HepG2 (cell line): ENCODE measurements around the gene PNN. TPM values are rescaled to one million over a fixed set of nuclear protein-coding genes. Genes with fewer than 3 reads are reported as not detected.
"Not testable (repeated sequence)": the region's sequence is repeated elsewhere in the genome, so short reads cannot be mapped to it uniquely, and the experiment has no call there.

Experiments used
- GABPA ChIP-seq, 2 experiments: IDR thresholded peaks; 2 replicates each; pipeline ENCODE4 v1.6.1; 2011 to 2016; ENCODE audit warnings: low read depth in 2 of 2, low read length in 1 of 2, missing biosample characterization in 1 of 2, missing genetic modification characterization in 1 of 2
- IRF2 ChIP-seq: IDR thresholded peaks from 2 replicates; pipeline ENCODE4 v1.6.1; 2018; ENCODE audit warnings: missing genetic modification reagents, missing compliant biosample characterization
- KAT8 ChIP-seq: IDR thresholded peaks from 2 replicates; pipeline ENCODE4 v1.6.1; 2016; ENCODE audit warnings: missing genetic modification reagents, missing compliant biosample characterization
- MAZ ChIP-seq, 2 experiments: sonication (generic) in 1 of 2; formaldehyde crosslinking in 1 of 2; IDR thresholded peaks; 2 replicates each; pipeline versions ENCODE4 v1.5.0 to v1.6.1; 2012 to 2020; ENCODE audit warnings: low read depth in 2 of 2, mild to moderate bottlenecking in 2 of 2, borderline replicate concordance in 1 of 2, improper control_type of control experiment in 1 of 2, low read length in 1 of 2, missing genetic modification reagents in 1 of 2, moderate library complexity in 1 of 2
- MIXL1 ChIP-seq: IDR thresholded peaks from 2 replicates; pipeline ENCODE4 v1.6.1; 2016
- NFIC ChIP-seq: IDR thresholded peaks from 2 replicates; pipeline ENCODE4 v1.6.1; 2012; ENCODE audit warnings: mild to moderate bottlenecking, low read length, inconsistent platforms
- PPARG ChIP-seq: conservative IDR thresholded peaks from 2 replicates; pipeline ENCODE4 v1.6.1; 2016; ENCODE audit warnings: missing biosample characterization, missing genetic modification reagents
- ZNF292 ChIP-seq: sonication (generic); formaldehyde crosslinking; IDR thresholded peaks from 2 replicates; pipeline ENCODE4 v1.8.1; 2022; ENCODE audit warnings: mild to moderate bottlenecking, low read depth, missing genetic modification reagents, borderline replicate concordance
- ZNF563 ChIP-seq: sonication (generic); formaldehyde crosslinking; IDR thresholded peaks from 2 replicates; pipeline ENCODE4 v1.8.0; 2022; ENCODE audit warnings: mild to moderate bottlenecking, moderate library complexity, missing genetic modification reagents
- ZSCAN12 ChIP-seq: sonication (generic); formaldehyde crosslinking; IDR thresholded peaks from 2 replicates; pipeline ENCODE4 v1.9.0; 2021; ENCODE audit warnings: mild to moderate bottlenecking, missing genetic modification reagents
- polyA plus RNA-seq, 8 experiments: library from polyadenylated mRNA; depleted of rRNA in 3 of 8; stranded (reverse) in 7 of 8; unstranded in 1 of 8; fragments of >200 nt; fragmentation: Illumina TruSeq in 4 of 8; extraction: Trizol in 4 of 8; gene quantifications; 2 replicates each; pipeline versions ENCODE4 v1.2.1 to v1.2.3, GENCODE V29; 2011 to 2016; ENCODE audit warnings: low read depth in 4 of 8, missing spikeins in 1 of 8, mixed read lengths in 1 of 8; ENCODE audit not compliant: insufficient read depth in 1 of 8
- total RNA-seq, 5 experiments: library from RNA; depleted of rRNA; stranded (reverse); fragments of >200 nt; fragmentation: Illumina TruSeq; extraction: Trizol; gene quantifications; 2 replicates each; pipeline ENCODE4 v1.2.3, GENCODE V29; 2016; ENCODE audit warnings: low read depth in 1 of 5
- TF ChIP-seq, protein P1 (sequence below): sonication (generic); formaldehyde crosslinking; IDR thresholded peaks from 2 replicates; pipeline ENCODE4 v1.9.0; 2021; ENCODE audit warnings: mild to moderate bottlenecking, missing genetic modification reagents
- TF ChIP-seq, protein P2 (sequence below): IDR thresholded peaks from 2 replicates; pipeline ENCODE4 v1.4.0; 2020; ENCODE audit warnings: mild to moderate bottlenecking, missing genetic modification reagents
- TF ChIP-seq, protein P3 (sequence below): sonication (generic); formaldehyde crosslinking; IDR thresholded peaks from 2 replicates; pipeline ENCODE4 v1.4.0; 2020; ENCODE audit warnings: missing genetic modification reagents, borderline replicate concordance
- TF ChIP-seq, protein P4 (sequence below): sonication (generic); formaldehyde crosslinking; IDR thresholded peaks from 2 replicates; pipeline ENCODE4 v1.4.0; 2020; ENCODE audit warnings: missing genetic modification reagents, mild to moderate bottlenecking, borderline replicate concordance

Gene PNN
- total and polyA plus RNA-seq, 2 of the 13 experiments (the other 11 are each of a cell fraction or from before 2014, with no cell fraction given): 58.0 to 214 TPM

DNA sequence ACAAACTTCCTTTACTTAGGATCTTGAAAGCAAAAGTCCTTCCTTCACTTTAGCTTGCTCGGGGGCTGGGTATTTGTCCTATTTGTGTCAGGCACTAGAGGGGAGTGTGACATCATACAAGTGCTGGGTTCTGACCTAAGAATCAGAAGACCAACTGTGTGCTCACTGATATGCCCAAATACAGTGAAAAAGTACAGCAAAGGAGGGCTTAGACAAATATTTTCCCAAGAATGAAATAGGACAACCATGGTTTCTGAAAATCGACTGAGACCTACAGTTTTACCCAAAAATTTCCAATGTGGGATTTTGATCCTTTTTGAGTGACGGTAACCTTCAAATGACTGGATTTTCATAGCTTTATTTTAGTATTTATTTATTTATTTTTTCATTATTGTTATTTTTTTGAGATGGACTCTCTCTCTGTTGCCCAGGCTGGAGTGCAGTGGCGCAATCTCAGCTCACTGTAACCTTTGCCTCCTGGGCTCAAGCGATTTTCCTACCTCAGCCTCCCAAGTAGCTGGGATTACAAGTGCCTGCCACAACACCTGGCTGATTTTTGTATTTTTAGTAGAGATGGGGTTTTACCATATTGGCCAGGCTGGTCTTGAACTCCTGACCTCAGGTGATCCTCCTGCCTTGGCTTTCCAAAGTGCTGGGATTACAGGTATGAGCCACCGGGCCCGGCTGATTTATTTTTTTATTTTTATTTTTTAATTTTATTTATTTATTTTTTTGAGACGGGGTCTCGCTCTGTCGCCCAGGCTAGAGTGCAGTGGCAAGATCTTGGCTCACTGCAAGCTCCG is 56.9 kb downstream of the PNN start (continued):
- TF ChIP-seq, protein P1, sequence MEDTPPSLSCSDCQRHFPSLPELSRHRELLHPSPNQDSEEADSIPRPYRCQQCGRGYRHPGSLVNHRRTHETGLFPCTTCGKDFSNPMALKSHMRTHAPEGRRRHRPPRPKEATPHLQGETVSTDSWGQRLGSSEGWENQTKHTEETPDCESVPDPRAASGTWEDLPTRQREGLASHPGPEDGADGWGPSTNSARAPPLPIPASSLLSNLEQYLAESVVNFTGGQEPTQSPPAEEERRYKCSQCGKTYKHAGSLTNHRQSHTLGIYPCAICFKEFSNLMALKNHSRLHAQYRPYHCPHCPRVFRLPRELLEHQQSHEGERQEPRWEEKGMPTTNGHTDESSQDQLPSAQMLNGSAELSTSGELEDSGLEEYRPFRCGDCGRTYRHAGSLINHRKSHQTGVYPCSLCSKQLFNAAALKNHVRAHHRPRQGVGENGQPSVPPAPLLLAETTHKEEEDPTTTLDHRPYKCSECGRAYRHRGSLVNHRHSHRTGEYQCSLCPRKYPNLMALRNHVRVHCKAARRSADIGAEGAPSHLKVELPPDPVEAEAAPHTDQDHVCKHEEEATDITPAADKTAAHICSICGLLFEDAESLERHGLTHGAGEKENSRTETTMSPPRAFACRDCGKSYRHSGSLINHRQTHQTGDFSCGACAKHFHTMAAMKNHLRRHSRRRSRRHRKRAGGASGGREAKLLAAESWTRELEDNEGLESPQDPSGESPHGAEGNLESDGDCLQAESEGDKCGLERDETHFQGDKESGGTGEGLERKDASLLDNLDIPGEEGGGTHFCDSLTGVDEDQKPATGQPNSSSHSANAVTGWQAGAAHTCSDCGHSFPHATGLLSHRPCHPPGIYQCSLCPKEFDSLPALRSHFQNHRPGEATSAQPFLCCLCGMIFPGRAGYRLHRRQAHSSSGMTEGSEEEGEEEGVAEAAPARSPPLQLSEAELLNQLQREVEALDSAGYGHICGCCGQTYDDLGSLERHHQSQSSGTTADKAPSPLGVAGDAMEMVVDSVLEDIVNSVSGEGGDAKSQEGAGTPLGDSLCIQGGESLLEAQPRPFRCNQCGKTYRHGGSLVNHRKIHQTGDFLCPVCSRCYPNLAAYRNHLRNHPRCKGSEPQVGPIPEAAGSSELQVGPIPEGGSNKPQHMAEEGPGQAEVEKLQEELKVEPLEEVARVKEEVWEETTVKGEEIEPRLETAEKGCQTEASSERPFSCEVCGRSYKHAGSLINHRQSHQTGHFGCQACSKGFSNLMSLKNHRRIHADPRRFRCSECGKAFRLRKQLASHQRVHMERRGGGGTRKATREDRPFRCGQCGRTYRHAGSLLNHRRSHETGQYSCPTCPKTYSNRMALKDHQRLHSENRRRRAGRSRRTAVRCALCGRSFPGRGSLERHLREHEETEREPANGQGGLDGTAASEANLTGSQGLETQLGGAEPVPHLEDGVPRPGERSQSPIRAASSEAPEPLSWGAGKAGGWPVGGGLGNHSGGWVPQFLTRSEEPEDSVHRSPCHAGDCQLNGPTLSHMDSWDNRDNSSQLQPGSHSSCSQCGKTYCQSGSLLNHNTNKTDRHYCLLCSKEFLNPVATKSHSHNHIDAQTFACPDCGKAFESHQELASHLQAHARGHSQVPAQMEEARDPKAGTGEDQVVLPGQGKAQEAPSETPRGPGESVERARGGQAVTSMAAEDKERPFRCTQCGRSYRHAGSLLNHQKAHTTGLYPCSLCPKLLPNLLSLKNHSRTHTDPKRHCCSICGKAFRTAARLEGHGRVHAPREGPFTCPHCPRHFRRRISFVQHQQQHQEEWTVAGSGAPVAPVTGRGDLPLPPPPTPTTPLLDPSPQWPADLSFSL: peak; percentile 70; the same call in 1 of the 2 replicates
- TF ChIP-seq NFIC (0 out of 2 replicates have a peak, but pooled peaks have one; percentile 27), GABPA (CRISPR knock-in tag; IDR thresholded peaks at IDR 0.05; ENCODE audit: low read depth) (peak; percentile 21; the same call in 1 of the 2 replicates), KAT8 (peak; percentile 71; the same call in 1 of the 2 replicates), IRF2 (peak; percentile 83), PPARG (peak; percentile 56; the same call in 1 of the 2 replicates), ZNF292 (CRISPR knock-in tag) (peak; percentile 28; the same call in 1 of the 2 replicates), MIXL1 (CRISPR knock-in tag) (peak; percentile 78; the same call in 1 of the 2 replicates), ZSCAN12 (CRISPR knock-in tag) (peak; percentile 91; the same call in 1 of the 2 replicates), MAZ (CRISPR knock-in tag; IDR thresholded peaks at IDR 0.05; ENCODE audit: low read depth) (peak; percentile 58; the same call in 1 of the 2 replicates), ZNF563 (CRISPR knock-in tag) (peak; percentile 36; the same call in 1 of the 2 replicates)
- TF ChIP-seq, protein P2, sequence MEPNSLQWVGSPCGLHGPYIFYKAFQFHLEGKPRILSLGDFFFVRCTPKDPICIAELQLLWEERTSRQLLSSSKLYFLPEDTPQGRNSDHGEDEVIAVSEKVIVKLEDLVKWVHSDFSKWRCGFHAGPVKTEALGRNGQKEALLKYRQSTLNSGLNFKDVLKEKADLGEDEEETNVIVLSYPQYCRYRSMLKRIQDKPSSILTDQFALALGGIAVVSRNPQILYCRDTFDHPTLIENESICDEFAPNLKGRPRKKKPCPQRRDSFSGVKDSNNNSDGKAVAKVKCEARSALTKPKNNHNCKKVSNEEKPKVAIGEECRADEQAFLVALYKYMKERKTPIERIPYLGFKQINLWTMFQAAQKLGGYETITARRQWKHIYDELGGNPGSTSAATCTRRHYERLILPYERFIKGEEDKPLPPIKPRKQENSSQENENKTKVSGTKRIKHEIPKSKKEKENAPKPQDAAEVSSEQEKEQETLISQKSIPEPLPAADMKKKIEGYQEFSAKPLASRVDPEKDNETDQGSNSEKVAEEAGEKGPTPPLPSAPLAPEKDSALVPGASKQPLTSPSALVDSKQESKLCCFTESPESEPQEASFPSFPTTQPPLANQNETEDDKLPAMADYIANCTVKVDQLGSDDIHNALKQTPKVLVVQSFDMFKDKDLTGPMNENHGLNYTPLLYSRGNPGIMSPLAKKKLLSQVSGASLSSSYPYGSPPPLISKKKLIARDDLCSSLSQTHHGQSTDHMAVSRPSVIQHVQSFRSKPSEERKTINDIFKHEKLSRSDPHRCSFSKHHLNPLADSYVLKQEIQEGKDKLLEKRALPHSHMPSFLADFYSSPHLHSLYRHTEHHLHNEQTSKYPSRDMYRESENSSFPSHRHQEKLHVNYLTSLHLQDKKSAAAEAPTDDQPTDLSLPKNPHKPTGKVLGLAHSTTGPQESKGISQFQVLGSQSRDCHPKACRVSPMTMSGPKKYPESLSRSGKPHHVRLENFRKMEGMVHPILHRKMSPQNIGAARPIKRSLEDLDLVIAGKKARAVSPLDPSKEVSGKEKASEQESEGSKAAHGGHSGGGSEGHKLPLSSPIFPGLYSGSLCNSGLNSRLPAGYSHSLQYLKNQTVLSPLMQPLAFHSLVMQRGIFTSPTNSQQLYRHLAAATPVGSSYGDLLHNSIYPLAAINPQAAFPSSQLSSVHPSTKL (CRISPR knock-in tag): peak; percentile 52
- TF ChIP-seq, protein P3, sequence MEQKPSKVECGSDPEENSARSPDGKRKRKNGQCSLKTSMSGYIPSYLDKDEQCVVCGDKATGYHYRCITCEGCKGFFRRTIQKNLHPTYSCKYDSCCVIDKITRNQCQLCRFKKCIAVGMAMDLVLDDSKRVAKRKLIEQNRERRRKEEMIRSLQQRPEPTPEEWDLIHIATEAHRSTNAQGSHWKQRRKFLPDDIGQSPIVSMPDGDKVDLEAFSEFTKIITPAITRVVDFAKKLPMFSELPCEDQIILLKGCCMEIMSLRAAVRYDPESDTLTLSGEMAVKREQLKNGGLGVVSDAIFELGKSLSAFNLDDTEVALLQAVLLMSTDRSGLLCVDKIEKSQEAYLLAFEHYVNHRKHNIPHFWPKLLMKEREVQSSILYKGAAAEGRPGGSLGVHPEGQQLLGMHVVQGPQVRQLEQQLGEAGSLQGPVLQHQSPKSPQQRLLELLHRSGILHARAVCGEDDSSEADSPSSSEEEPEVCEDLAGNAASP: peak; percentile 46
- not testable (repeated sequence) for TF ChIP-seq GABPA (IDR thresholded peaks at IDR 0.05; ENCODE audit: low read depth, low read length); MAZ (IDR thresholded peaks at IDR 0.05; ENCODE audit: borderline replicate concordance, low read depth, low read length)
- TF ChIP-seq, protein P4, sequence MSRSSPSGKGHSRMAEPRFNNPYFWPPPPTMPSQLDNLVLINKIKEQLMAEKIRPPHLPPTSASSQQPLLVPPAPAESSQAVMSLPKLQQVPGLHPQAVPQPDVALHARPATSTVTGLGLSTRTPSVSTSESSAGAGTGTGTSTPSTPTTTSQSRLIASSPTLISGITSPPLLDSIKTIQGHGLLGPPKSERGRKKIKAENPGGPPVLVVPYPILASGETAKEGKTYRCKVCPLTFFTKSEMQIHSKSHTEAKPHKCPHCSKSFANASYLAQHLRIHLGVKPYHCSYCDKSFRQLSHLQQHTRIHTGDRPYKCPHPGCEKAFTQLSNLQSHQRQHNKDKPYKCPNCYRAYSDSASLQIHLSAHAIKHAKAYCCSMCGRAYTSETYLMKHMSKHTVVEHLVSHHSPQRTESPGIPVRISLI (CRISPR knock-in tag): 0 out of 2 replicates have a peak, but pooled peaks have one; percentile 24
